A673 (cell line): ENCODE results near the gene ROBO2.

Experiments used
- CTCF ChIP-seq: fragments of 300-800, 200-600 bp; sonication (generic); conservative IDR thresholded peaks from 2 replicates; pipeline ENCODE4 v1.5.1; 2017; ENCODE audit warnings: low read depth, mild to moderate bottlenecking, antibody characterized with exemption, low read length, moderate library complexity, mixed read lengths
- EZH2 ChIP-seq: fragments of 200-600 bp; sonication (generic); IDR thresholded peaks from 2 replicates; pipeline ENCODE4 v1.6.1; 2017; ENCODE audit warnings: borderline replicate concordance, low read depth, mild to moderate bottlenecking, mixed read lengths, antibody characterized with exemption, low read length; ENCODE audit not compliant: poor library complexity, severe bottlenecking

- TF ChIP-seq CTCF: no peak
- TF ChIP-seq EZH2: no peak
These were observed 243.2 kb downstream of the ROBO2 start for GRCh38 chr3:77283108-77283507.
